ENCODE data around the gene IQCM.

DNA sequence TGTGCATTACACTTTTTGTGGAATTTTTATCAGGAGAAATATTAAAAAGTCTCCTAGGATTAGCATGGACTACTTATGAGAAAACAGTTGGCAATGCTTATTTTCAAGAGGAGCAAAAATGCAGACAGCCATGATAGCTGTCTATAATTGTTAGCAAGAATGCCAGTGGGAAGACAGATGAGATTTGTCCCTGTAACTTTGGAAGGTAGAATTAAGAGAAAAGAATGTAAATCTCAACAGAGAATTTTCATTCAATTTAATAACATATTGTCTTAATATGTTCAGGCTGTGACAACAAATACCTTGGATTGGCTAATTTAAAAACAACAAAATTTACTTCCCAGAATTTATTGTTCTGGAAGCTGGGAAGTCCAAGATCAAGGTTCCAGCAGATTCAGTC lies 349.2 kb downstream of the IQCM start:
- TF ChIP-seq, protein P1, sequence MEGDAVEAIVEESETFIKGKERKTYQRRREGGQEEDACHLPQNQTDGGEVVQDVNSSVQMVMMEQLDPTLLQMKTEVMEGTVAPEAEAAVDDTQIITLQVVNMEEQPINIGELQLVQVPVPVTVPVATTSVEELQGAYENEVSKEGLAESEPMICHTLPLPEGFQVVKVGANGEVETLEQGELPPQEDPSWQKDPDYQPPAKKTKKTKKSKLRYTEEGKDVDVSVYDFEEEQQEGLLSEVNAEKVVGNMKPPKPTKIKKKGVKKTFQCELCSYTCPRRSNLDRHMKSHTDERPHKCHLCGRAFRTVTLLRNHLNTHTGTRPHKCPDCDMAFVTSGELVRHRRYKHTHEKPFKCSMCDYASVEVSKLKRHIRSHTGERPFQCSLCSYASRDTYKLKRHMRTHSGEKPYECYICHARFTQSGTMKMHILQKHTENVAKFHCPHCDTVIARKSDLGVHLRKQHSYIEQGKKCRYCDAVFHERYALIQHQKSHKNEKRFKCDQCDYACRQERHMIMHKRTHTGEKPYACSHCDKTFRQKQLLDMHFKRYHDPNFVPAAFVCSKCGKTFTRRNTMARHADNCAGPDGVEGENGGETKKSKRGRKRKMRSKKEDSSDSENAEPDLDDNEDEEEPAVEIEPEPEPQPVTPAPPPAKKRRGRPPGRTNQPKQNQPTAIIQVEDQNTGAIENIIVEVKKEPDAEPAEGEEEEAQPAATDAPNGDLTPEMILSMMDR (IDR thresholded peaks at IDR 0.05): no peak
- no peak for TF ChIP-seq HMGXB4 (CRISPR knock-in tag; IDR thresholded peaks at IDR 0.05; ENCODE audit: borderline replicate concordance)
- TF ChIP-seq TP53 (CRISPR knock-in tag; IDR thresholded peaks at IDR 0.05): no peak

All from A549 (cell line).